K562 (cell line): ENCODE data around the gene MYH11. TPM values are rescaled to one million over a fixed set of nuclear protein-coding genes. Genes with fewer than 3 reads are reported as not detected.

Experiments
- CTCF ChIP-seq, 3 experiments: IDR thresholded peaks in 2 of 3; conservative IDR thresholded peaks in 1 of 3; 2 replicates each; pipeline ENCODE4 v1.5.1; 2011 to 2012; ENCODE audit warnings: low read length in 3 of 3, mild to moderate bottlenecking in 3 of 3, control low read depth in 2 of 3, improper control_type of control experiment in 1 of 3, inconsistent platforms in 1 of 3, low read depth in 1 of 3, mixed read lengths in 1 of 3, moderate library complexity in 1 of 3; ENCODE audit not compliant: insufficient read depth in 2 of 3
- HMGXB4 ChIP-seq: sonication (generic); formaldehyde crosslinking; IDR thresholded peaks from 2 replicates; pipeline ENCODE4 v1.8.1; 2023; ENCODE audit warnings: mild to moderate bottlenecking, missing genetic modification reagents
- KDM5B ChIP-seq: fragments of 200-600 bp; sonication (generic); IDR thresholded peaks from 2 replicates; pipeline ENCODE4 v1.6.1; 2012; ENCODE audit warnings: low read depth, mild to moderate bottlenecking, moderate library complexity, low read length, control low read depth, inconsistent platforms; ENCODE audit not compliant: insufficient replicate concordance
- PBX2 ChIP-seq, 2 experiments: IDR thresholded peaks in 1 of 2; conservative IDR thresholded peaks in 1 of 2; 2 replicates each; pipeline ENCODE4 v1.6.1; 2016; ENCODE audit warnings: low read depth in 2 of 2, mild to moderate bottlenecking in 1 of 2, missing compliant biosample characterization in 1 of 2, missing genetic modification characterization in 1 of 2, moderate library complexity in 1 of 2
- PTTG1 ChIP-seq: fragments of 450-650 bp; IDR thresholded peaks from 2 replicates; pipeline ENCODE4 v1.6.1; 2016; ENCODE audit warnings: low read depth, mild to moderate bottlenecking, missing genetic modification characterization, missing compliant biosample characterization
- SMC3 ChIP-seq: conservative IDR thresholded peaks from 2 replicates; pipeline ENCODE4 v1.6.1; 2011; ENCODE audit warnings: low read depth, low read length, improper control_type of control experiment; ENCODE audit not compliant: insufficient read depth
- STAG1 ChIP-seq: sonication (generic); formaldehyde crosslinking; IDR thresholded peaks from 2 replicates; pipeline ENCODE4 v1.5.0; 2020; ENCODE audit warnings: missing genetic modification reagents, borderline replicate concordance
- STAT6 ChIP-seq: sonication (generic); formaldehyde crosslinking; IDR thresholded peaks from 2 replicates; pipeline ENCODE4 v1.8.1; 2023; ENCODE audit warnings: mild to moderate bottlenecking, missing genetic modification reagents
- ZFP30 ChIP-seq: fragments of 250-450 bp; sonication (Bioruptor Pico); IDR thresholded peaks from 2 replicates; pipeline ENCODE4 v1.8.0; 2022; ENCODE audit warnings: moderate library complexity, mild to moderate bottlenecking, inconsistent platforms, borderline replicate concordance
- ZNF384 ChIP-seq: IDR thresholded peaks from 2 replicates; pipeline ENCODE4 v1.6.1; 2012; ENCODE audit warnings: low read depth, low read length, improper control_type of control experiment
- polyA plus RNA-seq, 8 experiments: library from polyadenylated mRNA; depleted of rRNA in 4 of 8; stranded (reverse) in 5 of 8; unstranded in 3 of 8; fragments of >200 nt; fragmentation: Nextera tagmentation in 2 of 8; fragmentation: Illumina TruSeq in 1 of 8; extraction: Ambion mirVana in 2 of 8; extraction: Trizol in 1 of 8; gene quantifications; 2 replicates each; pipeline versions ENCODE4 v1.2.1 to v1.2.3, GENCODE V29; 2011 to 2014; ENCODE audit warnings: inconsistent platforms in 1 of 8, missing spikeins in 1 of 8
- total RNA-seq, 7 experiments: library from RNA; depleted of rRNA in 6 of 7; stranded (reverse); fragments of >200 nt in 6 of 7; fragmentation: Illumina TruSeq in 2 of 7; extraction: Trizol in 2 of 7; gene quantifications; 2 replicates each; pipeline versions ENCODE4 v1.2.1 to v1.2.3, GENCODE V29; 2011 to 2021; ENCODE audit warnings: low replicate concordance in 1 of 7

The MYH11 gene
- total and polyA plus RNA-seq, 9 of the 15 experiments (the other 6 are each of a cell fraction or from before 2014, with no cell fraction given) = 0.05 to 0.47 (median 0.08) TPM; not detected in 5

GRCh38 chr16:15765880-15766279, 90.9 kb downstream of the MYH11 start (continued):
- TF ChIP-seq HMGXB4 (CRISPR knock-in tag) (no peak), STAG1 (CRISPR knock-in tag) (peak; percentile 67; the same call in 1 of the 2 replicates), KDM5B (no peak), STAT6 (CRISPR knock-in tag) (no peak), CTCF (IDR thresholded peaks at IDR 0.05 in 2 of 3, conservative IDR thresholded peaks at IDR 0.05 in 1 of 3; ENCODE audit: insufficient read depth in 2 of 3, low read depth in 1 of 3, low read length in 3 of 3) (peak; percentile 79 to 88 (median 85)), PBX2 (CRISPR knock-in tag; IDR thresholded peaks at IDR 0.05; ENCODE audit: low read depth) (no peak), PBX2 (tag; conservative IDR thresholded peaks at IDR 0.05; ENCODE audit: low read depth) (0 out of 2 replicates have a peak, but pooled peaks have one; percentile 18), ZNF384 (peak; percentile 4; the same call in 1 of the 2 replicates), PTTG1 (tag) (no peak), SMC3 (peak; percentile 82), ZFP30 (CRISPR knock-in tag) (no peak)
